ENCODE data around the gene PAF1. TPM values are rescaled to one million over a fixed set of nuclear protein-coding genes. Genes with fewer than 3 reads are reported as not detected.

The PAF1 gene
- total and polyA plus RNA-seq, 2 of the 13 experiments (the other 11 are each of a cell fraction or from before 2014, with no cell fraction given): 30.2 to 31.1 TPM

DNA sequence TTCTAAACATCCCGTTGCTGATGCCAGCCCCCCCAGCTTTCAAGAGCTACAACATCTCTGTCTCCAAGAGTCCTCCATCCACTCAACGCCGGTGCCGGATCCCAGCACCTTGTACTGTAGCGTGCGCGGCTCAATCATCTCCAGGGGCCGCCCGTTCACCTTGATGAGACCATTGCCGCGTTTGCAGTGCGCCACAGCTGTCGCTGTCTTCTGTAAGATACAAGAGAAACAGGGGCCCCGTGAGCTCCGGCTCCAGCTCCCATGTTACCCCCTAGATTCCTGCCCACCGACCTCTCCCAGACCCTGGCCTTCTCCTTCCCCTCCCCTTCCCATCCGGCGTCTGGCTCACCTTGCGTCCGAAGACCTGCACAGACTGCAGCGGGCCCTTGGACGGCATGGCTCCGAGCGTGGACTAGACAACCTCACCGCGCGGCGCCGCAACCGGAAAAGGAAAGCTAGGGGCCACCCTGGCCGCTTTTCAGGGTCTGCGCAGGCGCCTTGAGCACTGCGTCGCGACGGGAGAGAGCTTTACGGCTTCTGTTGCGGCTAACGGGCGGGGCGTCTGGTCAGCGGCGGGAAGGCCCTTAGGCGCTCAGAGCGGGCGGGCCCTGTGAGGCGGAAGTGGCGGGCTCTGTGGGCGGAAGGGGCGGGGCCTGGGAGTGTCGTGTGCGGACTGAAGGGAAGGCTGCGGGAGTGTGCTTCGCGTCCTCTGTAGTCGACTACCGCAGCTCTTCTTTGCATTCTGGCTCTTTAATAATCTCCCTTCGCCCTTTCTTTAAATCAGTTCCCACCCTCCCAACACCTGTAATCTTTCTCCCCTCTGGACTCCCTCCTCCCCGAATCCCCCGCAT lies 44.8 kb upstream of the PAF1 start, which contains the start of gene RPS16 (continued):
- TF ChIP-seq, protein P1, sequence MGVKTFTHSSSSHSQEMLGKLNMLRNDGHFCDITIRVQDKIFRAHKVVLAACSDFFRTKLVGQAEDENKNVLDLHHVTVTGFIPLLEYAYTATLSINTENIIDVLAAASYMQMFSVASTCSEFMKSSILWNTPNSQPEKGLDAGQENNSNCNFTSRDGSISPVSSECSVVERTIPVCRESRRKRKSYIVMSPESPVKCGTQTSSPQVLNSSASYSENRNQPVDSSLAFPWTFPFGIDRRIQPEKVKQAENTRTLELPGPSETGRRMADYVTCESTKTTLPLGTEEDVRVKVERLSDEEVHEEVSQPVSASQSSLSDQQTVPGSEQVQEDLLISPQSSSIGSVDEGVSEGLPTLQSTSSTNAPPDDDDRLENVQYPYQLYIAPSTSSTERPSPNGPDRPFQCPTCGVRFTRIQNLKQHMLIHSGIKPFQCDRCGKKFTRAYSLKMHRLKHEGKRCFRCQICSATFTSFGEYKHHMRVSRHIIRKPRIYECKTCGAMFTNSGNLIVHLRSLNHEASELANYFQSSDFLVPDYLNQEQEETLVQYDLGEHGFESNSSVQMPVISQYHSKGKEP (CRISPR knock-in tag; IDR thresholded peaks at IDR 0.05): peak; percentile 86
- TF ChIP-seq RARA (CRISPR knock-in tag; IDR thresholded peaks at IDR 0.05) (no peak; the same call in 1 of the 2 replicates), SRSF9 (IDR thresholded peaks at IDR 0.05; ENCODE audit: borderline replicate concordance, insufficient read depth, low read depth, low read length, poor library complexity, severe bottlenecking) (no peak), CENPT (CRISPR knock-in tag; IDR thresholded peaks at IDR 0.05; ENCODE audit: low read depth) (no peak), ZNF33B (CRISPR knock-in tag; IDR thresholded peaks at IDR 0.05) (no peak), ZBTB7B (CRISPR knock-in tag; IDR thresholded peaks at IDR 0.05) (0 out of 2 replicates have a peak, but pooled peaks have one; percentile 18), ZSCAN25 (CRISPR knock-in tag; IDR thresholded peaks at IDR 0.05) (peak; percentile 51), ZFP36L2 (CRISPR knock-in tag; IDR thresholded peaks at IDR 0.05) (no peak), BCL6 (CRISPR knock-in tag; IDR thresholded peaks at IDR 0.05) (peak; percentile 61), NFE2L1 (CRISPR knock-in tag; IDR thresholded peaks at IDR 0.05; ENCODE audit: borderline replicate concordance) (no peak), TP53 (CRISPR knock-in tag; conservative IDR thresholded peaks at IDR 0.05) (0 out of 2 replicates have a peak, but pooled peaks have one; percentile 22)
- TF ChIP-seq, protein P2, sequence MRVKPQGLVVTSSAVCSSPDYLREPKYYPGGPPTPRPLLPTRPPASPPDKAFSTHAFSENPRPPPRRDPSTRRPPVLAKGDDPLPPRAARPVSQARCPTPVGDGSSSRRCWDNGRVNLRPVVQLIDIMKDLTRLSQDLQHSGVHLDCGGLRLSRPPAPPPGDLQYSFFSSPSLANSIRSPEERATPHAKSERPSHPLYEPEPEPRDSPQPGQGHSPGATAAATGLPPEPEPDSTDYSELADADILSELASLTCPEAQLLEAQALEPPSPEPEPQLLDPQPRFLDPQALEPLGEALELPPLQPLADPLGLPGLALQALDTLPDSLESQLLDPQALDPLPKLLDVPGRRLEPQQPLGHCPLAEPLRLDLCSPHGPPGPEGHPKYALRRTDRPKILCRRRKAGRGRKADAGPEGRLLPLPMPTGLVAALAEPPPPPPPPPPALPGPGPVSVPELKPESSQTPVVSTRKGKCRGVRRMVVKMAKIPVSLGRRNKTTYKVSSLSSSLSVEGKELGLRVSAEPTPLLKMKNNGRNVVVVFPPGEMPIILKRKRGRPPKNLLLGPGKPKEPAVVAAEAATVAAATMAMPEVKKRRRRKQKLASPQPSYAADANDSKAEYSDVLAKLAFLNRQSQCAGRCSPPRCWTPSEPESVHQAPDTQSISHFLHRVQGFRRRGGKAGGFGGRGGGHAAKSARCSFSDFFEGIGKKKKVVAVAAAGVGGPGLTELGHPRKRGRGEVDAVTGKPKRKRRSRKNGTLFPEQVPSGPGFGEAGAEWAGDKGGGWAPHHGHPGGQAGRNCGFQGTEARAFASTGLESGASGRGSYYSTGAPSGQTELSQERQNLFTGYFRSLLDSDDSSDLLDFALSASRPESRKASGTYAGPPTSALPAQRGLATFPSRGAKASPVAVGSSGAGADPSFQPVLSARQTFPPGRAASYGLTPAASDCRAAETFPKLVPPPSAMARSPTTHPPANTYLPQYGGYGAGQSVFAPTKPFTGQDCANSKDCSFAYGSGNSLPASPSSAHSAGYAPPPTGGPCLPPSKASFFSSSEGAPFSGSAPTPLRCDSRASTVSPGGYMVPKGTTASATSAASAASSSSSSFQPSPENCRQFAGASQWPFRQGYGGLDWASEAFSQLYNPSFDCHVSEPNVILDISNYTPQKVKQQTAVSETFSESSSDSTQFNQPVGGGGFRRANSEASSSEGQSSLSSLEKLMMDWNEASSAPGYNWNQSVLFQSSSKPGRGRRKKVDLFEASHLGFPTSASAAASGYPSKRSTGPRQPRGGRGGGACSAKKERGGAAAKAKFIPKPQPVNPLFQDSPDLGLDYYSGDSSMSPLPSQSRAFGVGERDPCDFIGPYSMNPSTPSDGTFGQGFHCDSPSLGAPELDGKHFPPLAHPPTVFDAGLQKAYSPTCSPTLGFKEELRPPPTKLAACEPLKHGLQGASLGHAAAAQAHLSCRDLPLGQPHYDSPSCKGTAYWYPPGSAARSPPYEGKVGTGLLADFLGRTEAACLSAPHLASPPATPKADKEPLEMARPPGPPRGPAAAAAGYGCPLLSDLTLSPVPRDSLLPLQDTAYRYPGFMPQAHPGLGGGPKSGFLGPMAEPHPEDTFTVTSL (CRISPR knock-in tag; IDR thresholded peaks at IDR 0.05; ENCODE audit: borderline replicate concordance): no peak
- TF ChIP-seq, protein P3, sequence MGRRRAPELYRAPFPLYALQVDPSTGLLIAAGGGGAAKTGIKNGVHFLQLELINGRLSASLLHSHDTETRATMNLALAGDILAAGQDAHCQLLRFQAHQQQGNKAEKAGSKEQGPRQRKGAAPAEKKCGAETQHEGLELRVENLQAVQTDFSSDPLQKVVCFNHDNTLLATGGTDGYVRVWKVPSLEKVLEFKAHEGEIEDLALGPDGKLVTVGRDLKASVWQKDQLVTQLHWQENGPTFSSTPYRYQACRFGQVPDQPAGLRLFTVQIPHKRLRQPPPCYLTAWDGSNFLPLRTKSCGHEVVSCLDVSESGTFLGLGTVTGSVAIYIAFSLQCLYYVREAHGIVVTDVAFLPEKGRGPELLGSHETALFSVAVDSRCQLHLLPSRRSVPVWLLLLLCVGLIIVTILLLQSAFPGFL (CRISPR knock-in tag; IDR thresholded peaks at IDR 0.05): no peak
- TF ChIP-seq, protein P4, sequence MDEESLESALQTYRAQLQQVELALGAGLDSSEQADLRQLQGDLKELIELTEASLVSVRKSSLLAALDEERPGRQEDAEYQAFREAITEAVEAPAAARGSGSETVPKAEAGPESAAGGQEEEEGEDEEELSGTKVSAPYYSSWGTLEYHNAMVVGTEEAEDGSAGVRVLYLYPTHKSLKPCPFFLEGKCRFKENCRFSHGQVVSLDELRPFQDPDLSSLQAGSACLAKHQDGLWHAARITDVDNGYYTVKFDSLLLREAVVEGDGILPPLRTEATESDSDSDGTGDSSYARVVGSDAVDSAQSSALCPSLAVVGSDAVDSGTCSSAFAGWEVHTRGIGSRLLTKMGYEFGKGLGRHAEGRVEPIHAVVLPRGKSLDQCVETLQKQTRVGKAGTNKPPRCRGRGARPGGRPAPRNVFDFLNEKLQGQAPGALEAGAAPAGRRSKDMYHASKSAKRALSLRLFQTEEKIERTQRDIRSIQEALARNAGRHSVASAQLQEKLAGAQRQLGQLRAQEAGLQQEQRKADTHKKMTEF (CRISPR knock-in tag; IDR thresholded peaks at IDR 0.05): peak; percentile 91
- TF ChIP-seq, protein P5, sequence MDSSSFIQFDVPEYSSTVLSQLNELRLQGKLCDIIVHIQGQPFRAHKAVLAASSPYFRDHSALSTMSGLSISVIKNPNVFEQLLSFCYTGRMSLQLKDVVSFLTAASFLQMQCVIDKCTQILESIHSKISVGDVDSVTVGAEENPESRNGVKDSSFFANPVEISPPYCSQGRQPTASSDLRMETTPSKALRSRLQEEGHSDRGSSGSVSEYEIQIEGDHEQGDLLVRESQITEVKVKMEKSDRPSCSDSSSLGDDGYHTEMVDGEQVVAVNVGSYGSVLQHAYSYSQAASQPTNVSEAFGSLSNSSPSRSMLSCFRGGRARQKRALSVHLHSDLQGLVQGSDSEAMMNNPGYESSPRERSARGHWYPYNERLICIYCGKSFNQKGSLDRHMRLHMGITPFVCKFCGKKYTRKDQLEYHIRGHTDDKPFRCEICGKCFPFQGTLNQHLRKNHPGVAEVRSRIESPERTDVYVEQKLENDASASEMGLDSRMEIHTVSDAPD (CRISPR knock-in tag; IDR thresholded peaks at IDR 0.05): no peak

All from HepG2 (cell line).